WTC11 (cell line): ENCODE measurements around the gene MAMDC2.

Experiments
- ESRRA ChIP-seq: sonication (generic); formaldehyde crosslinking; IDR thresholded peaks from 2 replicates; pipeline ENCODE4 v1.8.1; 2022; ENCODE audit warnings: mild to moderate bottlenecking, missing genetic modification reagents, borderline replicate concordance
- GABPB1 ChIP-seq: sonication (generic); formaldehyde crosslinking; IDR thresholded peaks from 2 replicates; pipeline ENCODE4 v1.8.1; 2023; ENCODE audit warnings: mild to moderate bottlenecking, missing genetic modification reagents
- HMGA2 ChIP-seq: fragments of 250-450 bp; sonication (Bioruptor Pico); IDR thresholded peaks from 2 replicates; pipeline ENCODE4 v1.4.0; 2021; ENCODE audit warnings: mild to moderate bottlenecking, moderate library complexity
- IRF2 ChIP-seq: sonication (generic); formaldehyde crosslinking; IDR thresholded peaks from 2 replicates; pipeline ENCODE4 v1.8.0; 2022; ENCODE audit warnings: low read depth, missing genetic modification reagents, borderline replicate concordance
- NR2C2 ChIP-seq: sonication (generic); formaldehyde crosslinking; IDR thresholded peaks from 2 replicates; pipeline ENCODE4 v1.8.0; 2022; ENCODE audit warnings: mild to moderate bottlenecking, missing genetic modification reagents
- NR3C1 ChIP-seq: sonication (generic); formaldehyde crosslinking; conservative IDR thresholded peaks from 2 replicates; pipeline ENCODE4 v1.8.1; 2023; ENCODE audit warnings: low read depth, mild to moderate bottlenecking, missing genetic modification reagents
- SOX15 ChIP-seq: fragments of 250-450 bp; sonication (Bioruptor Pico); IDR thresholded peaks from 2 replicates; pipeline ENCODE4 v1.9.0; 2021; ENCODE audit warnings: mild to moderate bottlenecking
- TP53 ChIP-seq: sonication (generic); formaldehyde crosslinking; IDR thresholded peaks from 2 replicates; pipeline ENCODE4 v1.8.1; 2023; ENCODE audit warnings: mild to moderate bottlenecking, missing genetic modification reagents
- ZNF416 ChIP-seq: fragments of 250-450 bp; sonication (Bioruptor Pico); IDR thresholded peaks from 2 replicates; pipeline ENCODE4 v1.9.0; 2021; ENCODE audit warnings: mild to moderate bottlenecking, inconsistent platforms
- TF ChIP-seq, protein P1 (sequence below): sonication (generic); formaldehyde crosslinking; IDR thresholded peaks from 2 replicates; pipeline ENCODE4 v1.8.1; 2023; ENCODE audit warnings: mild to moderate bottlenecking, missing genetic modification reagents
- TF ChIP-seq, protein P2 (sequence below): fragments of 200-600 bp; IDR thresholded peaks from 2 replicates; pipeline ENCODE4 v1.8.0; 2022; ENCODE audit warnings: antibody characterized with exemption
- TF ChIP-seq, protein P3 (sequence below): sonication (generic); formaldehyde crosslinking; IDR thresholded peaks from 2 replicates; pipeline ENCODE4 v1.8.1; 2022; ENCODE audit warnings: mild to moderate bottlenecking, missing genetic modification reagents, moderate library complexity, borderline replicate concordance
- TF ChIP-seq, protein P4 (sequence below): sonication (generic); formaldehyde crosslinking; IDR thresholded peaks from 2 replicates; pipeline ENCODE4 v1.8.1; 2022; ENCODE audit warnings: missing genetic modification reagents, borderline replicate concordance
- TF ChIP-seq, protein P5 (sequence below): sonication (generic); formaldehyde crosslinking; IDR thresholded peaks from 2 replicates; pipeline ENCODE4 v1.8.0; 2022; ENCODE audit warnings: missing genetic modification reagents

DNA sequence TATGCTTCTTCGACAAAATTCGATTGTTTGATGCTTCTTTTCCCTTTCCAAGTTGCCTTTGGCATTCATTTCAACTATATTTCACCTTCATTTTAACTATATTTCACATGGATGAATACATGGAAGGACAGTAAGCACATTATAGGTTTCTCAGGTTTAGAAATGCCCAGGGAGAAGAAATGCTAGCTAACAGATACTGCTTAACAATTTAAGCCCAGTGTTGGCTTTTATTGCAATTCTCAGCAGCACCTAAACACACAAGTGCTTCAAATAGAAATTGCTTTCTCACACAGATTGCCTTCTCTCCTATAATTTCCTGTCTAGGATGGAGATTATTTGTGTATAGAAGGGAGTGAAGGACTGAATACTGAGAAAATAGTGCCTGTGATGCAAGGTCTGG is 185.0 kb downstream of the MAMDC2 start:
- TF ChIP-seq, protein P1, sequence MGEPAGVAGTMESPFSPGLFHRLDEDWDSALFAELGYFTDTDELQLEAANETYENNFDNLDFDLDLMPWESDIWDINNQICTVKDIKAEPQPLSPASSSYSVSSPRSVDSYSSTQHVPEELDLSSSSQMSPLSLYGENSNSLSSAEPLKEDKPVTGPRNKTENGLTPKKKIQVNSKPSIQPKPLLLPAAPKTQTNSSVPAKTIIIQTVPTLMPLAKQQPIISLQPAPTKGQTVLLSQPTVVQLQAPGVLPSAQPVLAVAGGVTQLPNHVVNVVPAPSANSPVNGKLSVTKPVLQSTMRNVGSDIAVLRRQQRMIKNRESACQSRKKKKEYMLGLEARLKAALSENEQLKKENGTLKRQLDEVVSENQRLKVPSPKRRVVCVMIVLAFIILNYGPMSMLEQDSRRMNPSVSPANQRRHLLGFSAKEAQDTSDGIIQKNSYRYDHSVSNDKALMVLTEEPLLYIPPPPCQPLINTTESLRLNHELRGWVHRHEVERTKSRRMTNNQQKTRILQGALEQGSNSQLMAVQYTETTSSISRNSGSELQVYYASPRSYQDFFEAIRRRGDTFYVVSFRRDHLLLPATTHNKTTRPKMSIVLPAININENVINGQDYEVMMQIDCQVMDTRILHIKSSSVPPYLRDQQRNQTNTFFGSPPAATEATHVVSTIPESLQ (CRISPR knock-in tag), result no peak
- TF ChIP-seq, protein P2, sequence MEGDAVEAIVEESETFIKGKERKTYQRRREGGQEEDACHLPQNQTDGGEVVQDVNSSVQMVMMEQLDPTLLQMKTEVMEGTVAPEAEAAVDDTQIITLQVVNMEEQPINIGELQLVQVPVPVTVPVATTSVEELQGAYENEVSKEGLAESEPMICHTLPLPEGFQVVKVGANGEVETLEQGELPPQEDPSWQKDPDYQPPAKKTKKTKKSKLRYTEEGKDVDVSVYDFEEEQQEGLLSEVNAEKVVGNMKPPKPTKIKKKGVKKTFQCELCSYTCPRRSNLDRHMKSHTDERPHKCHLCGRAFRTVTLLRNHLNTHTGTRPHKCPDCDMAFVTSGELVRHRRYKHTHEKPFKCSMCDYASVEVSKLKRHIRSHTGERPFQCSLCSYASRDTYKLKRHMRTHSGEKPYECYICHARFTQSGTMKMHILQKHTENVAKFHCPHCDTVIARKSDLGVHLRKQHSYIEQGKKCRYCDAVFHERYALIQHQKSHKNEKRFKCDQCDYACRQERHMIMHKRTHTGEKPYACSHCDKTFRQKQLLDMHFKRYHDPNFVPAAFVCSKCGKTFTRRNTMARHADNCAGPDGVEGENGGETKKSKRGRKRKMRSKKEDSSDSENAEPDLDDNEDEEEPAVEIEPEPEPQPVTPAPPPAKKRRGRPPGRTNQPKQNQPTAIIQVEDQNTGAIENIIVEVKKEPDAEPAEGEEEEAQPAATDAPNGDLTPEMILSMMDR, result no peak
- no peak for TF ChIP-seq HMGA2 (CRISPR knock-in tag)
- TF ChIP-seq, protein P3, sequence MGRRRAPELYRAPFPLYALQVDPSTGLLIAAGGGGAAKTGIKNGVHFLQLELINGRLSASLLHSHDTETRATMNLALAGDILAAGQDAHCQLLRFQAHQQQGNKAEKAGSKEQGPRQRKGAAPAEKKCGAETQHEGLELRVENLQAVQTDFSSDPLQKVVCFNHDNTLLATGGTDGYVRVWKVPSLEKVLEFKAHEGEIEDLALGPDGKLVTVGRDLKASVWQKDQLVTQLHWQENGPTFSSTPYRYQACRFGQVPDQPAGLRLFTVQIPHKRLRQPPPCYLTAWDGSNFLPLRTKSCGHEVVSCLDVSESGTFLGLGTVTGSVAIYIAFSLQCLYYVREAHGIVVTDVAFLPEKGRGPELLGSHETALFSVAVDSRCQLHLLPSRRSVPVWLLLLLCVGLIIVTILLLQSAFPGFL, result no peak
- TF ChIP-seq ESRRA (CRISPR knock-in tag), result no peak
- TF ChIP-seq, protein P4, sequence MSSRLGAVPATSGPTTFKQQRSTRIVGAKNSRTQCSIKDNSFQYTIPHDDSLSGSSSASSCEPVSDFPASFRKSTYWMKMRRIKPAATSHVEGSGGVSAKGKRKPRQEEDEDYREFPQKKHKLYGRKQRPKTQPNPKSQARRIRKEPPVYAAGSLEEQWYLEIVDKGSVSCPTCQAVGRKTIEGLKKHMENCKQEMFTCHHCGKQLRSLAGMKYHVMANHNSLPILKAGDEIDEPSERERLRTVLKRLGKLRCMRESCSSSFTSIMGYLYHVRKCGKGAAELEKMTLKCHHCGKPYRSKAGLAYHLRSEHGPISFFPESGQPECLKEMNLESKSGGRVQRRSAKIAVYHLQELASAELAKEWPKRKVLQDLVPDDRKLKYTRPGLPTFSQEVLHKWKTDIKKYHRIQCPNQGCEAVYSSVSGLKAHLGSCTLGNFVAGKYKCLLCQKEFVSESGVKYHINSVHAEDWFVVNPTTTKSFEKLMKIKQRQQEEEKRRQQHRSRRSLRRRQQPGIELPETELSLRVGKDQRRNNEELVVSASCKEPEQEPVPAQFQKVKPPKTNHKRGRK, result no peak
- no peak for TF ChIP-seq GABPB1 (CRISPR knock-in tag)
- TF ChIP-seq NR2C2 (CRISPR knock-in tag), result no peak
- no peak for TF ChIP-seq SOX15 (CRISPR knock-in tag)
- no peak for TF ChIP-seq ZNF416
- TF ChIP-seq, protein P5, sequence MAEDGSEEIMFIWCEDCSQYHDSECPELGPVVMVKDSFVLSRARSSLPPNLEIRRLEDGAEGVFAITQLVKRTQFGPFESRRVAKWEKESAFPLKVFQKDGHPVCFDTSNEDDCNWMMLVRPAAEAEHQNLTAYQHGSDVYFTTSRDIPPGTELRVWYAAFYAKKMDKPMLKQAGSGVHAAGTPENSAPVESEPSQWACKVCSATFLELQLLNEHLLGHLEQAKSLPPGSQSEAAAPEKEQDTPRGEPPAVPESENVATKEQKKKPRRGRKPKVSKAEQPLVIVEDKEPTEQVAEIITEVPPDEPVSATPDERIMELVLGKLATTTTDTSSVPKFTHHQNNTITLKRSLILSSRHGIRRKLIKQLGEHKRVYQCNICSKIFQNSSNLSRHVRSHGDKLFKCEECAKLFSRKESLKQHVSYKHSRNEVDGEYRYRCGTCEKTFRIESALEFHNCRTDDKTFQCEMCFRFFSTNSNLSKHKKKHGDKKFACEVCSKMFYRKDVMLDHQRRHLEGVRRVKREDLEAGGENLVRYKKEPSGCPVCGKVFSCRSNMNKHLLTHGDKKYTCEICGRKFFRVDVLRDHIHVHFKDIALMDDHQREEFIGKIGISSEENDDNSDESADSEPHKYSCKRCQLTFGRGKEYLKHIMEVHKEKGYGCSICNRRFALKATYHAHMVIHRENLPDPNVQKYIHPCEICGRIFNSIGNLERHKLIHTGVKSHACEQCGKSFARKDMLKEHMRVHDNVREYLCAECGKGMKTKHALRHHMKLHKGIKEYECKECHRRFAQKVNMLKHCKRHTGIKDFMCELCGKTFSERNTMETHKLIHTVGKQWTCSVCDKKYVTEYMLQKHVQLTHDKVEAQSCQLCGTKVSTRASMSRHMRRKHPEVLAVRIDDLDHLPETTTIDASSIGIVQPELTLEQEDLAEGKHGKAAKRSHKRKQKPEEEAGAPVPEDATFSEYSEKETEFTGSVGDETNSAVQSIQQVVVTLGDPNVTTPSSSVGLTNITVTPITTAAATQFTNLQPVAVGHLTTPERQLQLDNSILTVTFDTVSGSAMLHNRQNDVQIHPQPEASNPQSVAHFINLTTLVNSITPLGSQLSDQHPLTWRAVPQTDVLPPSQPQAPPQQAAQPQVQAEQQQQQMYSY, result no peak
- no peak for TF ChIP-seq IRF2 (CRISPR knock-in tag)
- TF ChIP-seq NR3C1 (CRISPR knock-in tag), result no peak
- no peak for TF ChIP-seq TP53 (CRISPR knock-in tag)
